AG09319 (cell line): ENCODE results near the gene SLC38A2.

ENCODE experiments used
- DNase-seq: peaks from one replicate; pipeline ENCODE4 v3.0.0-alpha.2; 2010; ENCODE audit warnings: low read depth; ENCODE audit errors: extremely low read depth
- CTCF ChIP-seq: IDR thresholded peaks from 2 replicates; pipeline ENCODE4 v1.5.1; 2011; ENCODE audit warnings: low read depth, mild to moderate bottlenecking, inconsistent platforms, low read length, moderate library complexity

Gene SLC38A2

GRCh38 chr12:46364777-46365580 is 7.6 kb downstream of the SLC38A2 start:
- DNase-seq, result no peak
- no peak for TF ChIP-seq CTCF

GRCh38 chr12:46364300-46364696 is 8.3 kb downstream of the SLC38A2 start:
- no peak for DNase-seq
- TF ChIP-seq CTCF, result no peak

GRCh38 chr12:46363582-46364299 is 8.8 kb downstream of the SLC38A2 start:
- TF ChIP-seq CTCF, result no peak
- no peak for DNase-seq

- no peak for DNase-seq
- no peak for TF ChIP-seq CTCF
Observed at GRCh38 chr12:46362895-46363581, 9.5 kb downstream of the SLC38A2 start.

- no peak for DNase-seq
- no peak for TF ChIP-seq CTCF
Observed at GRCh38 chr12:46361667-46362034, 10.9 kb downstream of the SLC38A2 start.

- no peak for DNase-seq
- TF ChIP-seq CTCF, result no peak
Observed at GRCh38 chr12:46360908-46361666, 11.5 kb downstream of the SLC38A2 start.
